Measurements from ENCODE around the gene ADGRD1. TPM values are rescaled to one million over a fixed set of nuclear protein-coding genes. Genes with fewer than 3 reads are reported as not detected.

Gene ADGRD1
- total and polyA plus RNA-seq, 2 of the 8 experiments (the other 6 are each of a cell fraction or from before 2014, with no cell fraction given), result 0.36 to 0.48 TPM

- H3K27ac ChIP-seq (ENCODE audit: low read depth, low read length), result no peak overlapping the region
- H3K79me1 ChIP-seq (ENCODE audit: low read depth, low read length), result no peaks in the 10 kb centered on the region
- no peak overlapping the region for H3K4me3 ChIP-seq (ENCODE audit: extremely low read depth in 1 of 4, insufficient read depth in 2 of 4, low read depth in 3 of 4, low read length in 4 of 4)
- H2AFZ ChIP-seq (ENCODE audit: low read length), result no peak overlapping the region
- H2BK5ac ChIP-seq (ENCODE audit: low read depth, low read length), result no peak overlapping the region
- no peaks in the 10 kb centered on the region for H3K9me3 ChIP-seq (ENCODE audit: insufficient read depth in 2 of 2, low read depth in 1 of 2, low read length in 1 of 2)
- H3K14ac ChIP-seq (ENCODE audit: insufficient read length), result no peak overlapping the region
- H3K36me3 ChIP-seq (ENCODE audit: control insufficient read depth in 2 of 4, insufficient read depth in 4 of 4, low read length in 3 of 4), result no peaks in the 10 kb centered on the region
- no peak for FAIRE-seq
- no peak overlapping the region for H3K56ac ChIP-seq (replicated peaks; ENCODE audit: insufficient read length, low read depth, low read length)
- H3K79me2 ChIP-seq (ENCODE audit: control insufficient read depth in 1 of 2, insufficient read depth in 2 of 2, low read length in 2 of 2), result no peaks in the 10 kb centered on the region
- no peak overlapping the region for H2BK120ac ChIP-seq (replicated peaks; ENCODE audit: low read depth, low read length)
- H2AK5ac ChIP-seq (ENCODE audit: low read depth, low read length), result no peak overlapping the region
- no peak for DNase-seq (ENCODE audit: low read depth in 1 of 2, low spot score in 2 of 2)
- H3K4me2 ChIP-seq (ENCODE audit: insufficient read depth in 1 of 2, low read depth in 2 of 2, low read length in 2 of 2), result no peak overlapping the region
- H3K4me1 ChIP-seq (replicated peaks in 1 of 4; ENCODE audit: control insufficient read depth in 3 of 4, insufficient read depth in 4 of 4, low read length in 3 of 4), result no peaks in the 10 kb centered on the region
- no peak overlapping the region for H4K5ac ChIP-seq (ENCODE audit: insufficient read length, low read depth, low read length)
- ChIA-PET CTCF (ENCODE audit: partially characterized antibody) (no interaction called here), POLR2A (ENCODE audit: partially characterized antibody) (interaction anchor here (1.0 kb wide), 1 partner anchor 11 kb away, joined by 4 read pairs; no protein-coding TSS in a partner anchor)
- H3K9ac ChIP-seq (replicated peaks in 1 of 4; ENCODE audit: extremely low read depth in 1 of 4, low read depth in 3 of 4, low read length in 3 of 4), result no peak overlapping the region
- no peak overlapping the region for H2BK20ac ChIP-seq (ENCODE audit: low read length)
- no peak overlapping the region for H2BK12ac ChIP-seq (ENCODE audit: low read depth, low read length)
- no peak overlapping the region for H4K91ac ChIP-seq (replicated peaks; ENCODE audit: insufficient read length, low read length)
- peaks cover 0 to 2% (median 0%) of the 10 kb centered on the region in 4 experiments; a peak in 1 of 7 replicates for H3K27me3 ChIP-seq (replicated peaks in 1 of 4; ENCODE audit: control insufficient read depth in 3 of 4, extremely low read depth in 1 of 4, insufficient read depth in 3 of 4, low read length in 3 of 4)
- no peak overlapping the region for H4K8ac ChIP-seq (ENCODE audit: extremely low read depth, insufficient read depth, low read length)
- H3K18ac ChIP-seq (ENCODE audit: extremely low read depth, low read length), result no peak overlapping the region
- no peak overlapping the region for H3K23ac ChIP-seq (ENCODE audit: insufficient read length)
- no peak overlapping the region for H2BK15ac ChIP-seq (ENCODE audit: low read length)
- H3K23me2 ChIP-seq (ENCODE audit: low read depth, low read length), result no peaks in the 10 kb centered on the region
- H4K20me1 ChIP-seq (replicated peaks in 1 of 2; ENCODE audit: control insufficient read depth in 1 of 2, insufficient read depth in 2 of 2, low read length in 2 of 2), result no peaks in the 10 kb centered on the region
- H3K4ac ChIP-seq (replicated peaks; ENCODE audit: insufficient read length, low read depth, low read length), result no peak overlapping the region
- TF ChIP-seq GABPA (IDR thresholded peaks at IDR 0.05; ENCODE audit: borderline replicate concordance, insufficient read depth, low read length) (no peak), POU5F1 (IDR thresholded peaks at IDR 0.05; ENCODE audit: low read depth, low read length) (no peak), RFX5 (IDR thresholded peaks at IDR 0.05; ENCODE audit: borderline replicate concordance, low read depth, low read length) (no peak), HDAC2 (IDR thresholded peaks at IDR 0.05; ENCODE audit: borderline replicate concordance in 1 of 2, low read depth in 2 of 2, low read length in 2 of 2) (no peak), GTF2F1 (IDR thresholded peaks at IDR 0.05; ENCODE audit: borderline replicate concordance, low read depth, low read length) (no peak), SIN3A (conservative IDR thresholded peaks at IDR 0.05 in 1 of 2, IDR thresholded peaks at IDR 0.05 in 1 of 2; ENCODE audit: low read depth in 1 of 2, low read length in 2 of 2) (no peak), ASH2L (IDR thresholded peaks at IDR 0.05; ENCODE audit: low read length) (no peak), SRF (IDR thresholded peaks at IDR 0.05; ENCODE audit: low read depth, low read length) (no peak), PHF8 (conservative IDR thresholded peaks at IDR 0.05; ENCODE audit: low read depth, low read length) (no peak), MAX (IDR thresholded peaks at IDR 0.05) (no peak), CBX5 (IDR thresholded peaks at IDR 0.05; ENCODE audit: low read depth, low read length) (no peak), CTBP2 (IDR thresholded peaks at IDR 0.05; ENCODE audit: borderline replicate concordance, insufficient read depth, insufficient read length, low read length) (no peak), MAFK (IDR thresholded peaks at IDR 0.05; ENCODE audit: low read depth, low read length) (no peak), E2F6 (IDR thresholded peaks at IDR 0.05) (no peak)
Measured at GRCh38 chr12:130938186-130938585, 15.5 kb upstream of the ADGRD1 start.

Measured in H1 (cell line).